Sigmoid colon (tissue), 4 donors: ENCODE results near the gene PEA15.

ENCODE experiments used
- CTCF ChIP-seq, 4 experiments: fragments of 450-650 bp in 3 of 4; fragments of 200-600 bp in 1 of 4; IDR thresholded peaks; one replicate each; pipeline ENCODE4 v1.5.1; 2016 to 2019; ENCODE audit warnings: antibody characterized with exemption in 4 of 4, mild to moderate bottlenecking in 3 of 4, moderate library complexity in 2 of 4
- EP300 ChIP-seq, 4 donors: sonication (generic); formaldehyde crosslinking; IDR thresholded peaks; one replicate each; pipeline ENCODE4 v1.6.1; 2017; ENCODE audit warnings: antibody characterized with exemption in 4 of 4
- POLR2A ChIP-seq, 2 donors: fragments of 450-650 bp; IDR thresholded peaks; one replicate each; pipeline ENCODE4 v1.6.1; 2016; ENCODE audit warnings: antibody characterized with exemption in 2 of 2, mild to moderate bottlenecking in 2 of 2, moderate library complexity in 2 of 2

DNA sequence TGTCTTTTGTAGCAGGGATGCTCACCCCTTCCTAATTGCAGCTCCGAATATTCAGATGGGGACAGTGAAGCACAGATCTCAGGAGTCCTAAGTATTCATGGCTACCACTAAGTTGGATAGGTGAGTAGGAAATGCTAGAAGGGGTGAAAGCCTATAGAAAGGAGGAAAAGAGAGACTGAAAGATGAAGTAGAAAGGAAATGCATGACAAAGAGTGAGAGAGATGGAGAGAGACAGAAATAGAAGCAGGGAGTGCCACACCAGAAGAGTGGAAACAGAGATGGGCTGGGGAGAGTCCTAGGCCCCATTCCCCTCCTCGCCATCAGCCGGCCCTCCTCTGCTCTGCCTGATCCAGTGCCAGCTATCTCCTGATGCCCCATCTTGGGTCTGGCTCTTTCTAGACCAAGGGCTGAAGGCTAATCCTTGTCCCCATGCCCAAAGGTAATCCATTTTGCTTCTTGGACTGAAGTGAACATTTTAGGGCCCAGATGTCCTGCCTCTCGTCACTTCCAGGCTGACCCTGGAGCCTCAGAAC, 2.0 kb downstream of the PEA15 start:
- TF ChIP-seq CTCF (IDR thresholded peaks at IDR 0.05) (no peak), POLR2A (IDR thresholded peaks at IDR 0.05) (no peak), EP300 (IDR thresholded peaks at IDR 0.05) (no peak)
